Astrocyte (in vitro differentiated cells and primary cell): ENCODE measurements around the gene PTPRF. TPM values are rescaled to one million over a fixed set of nuclear protein-coding genes. Genes with fewer than 3 reads are reported as not detected.

Experiments used
- DNase-seq: peaks from one replicate; pipeline ENCODE4 v3.0.0-alpha.2; 2010; ENCODE audit warnings: low read depth
- FAIRE-seq: peaks from 2 replicates; lab custom pipeline; 2011; peaks lifted over from hg19 to GRCh38; lab: Jason Lieb, UNC
- H2AFZ ChIP-seq: 2 replicates; pipeline ENCODE4 v1.6.0; 2012; ENCODE audit warnings: low read depth, low read length, inconsistent platforms
- H3K27ac ChIP-seq: 2 replicates; pipeline ENCODE4 v1.5.1; 2011; ENCODE audit warnings: low read depth, low read length, inconsistent platforms
- H3K27me3 ChIP-seq: 2 replicates; pipeline ENCODE4 v1.6.0; 2011; ENCODE audit warnings: low read length, inconsistent platforms; ENCODE audit not compliant: insufficient read depth
- H3K36me3 ChIP-seq: 2 replicates; pipeline ENCODE4 v1.5.1; 2011; ENCODE audit warnings: low read length, inconsistent platforms; ENCODE audit not compliant: insufficient read depth
- H3K4me1 ChIP-seq: 2 replicates; pipeline ENCODE4 v1.5.1; 2011; ENCODE audit warnings: low read length, inconsistent platforms; ENCODE audit not compliant: insufficient read depth
- H3K4me2 ChIP-seq: 2 replicates; pipeline ENCODE4 v1.6.0; 2012; ENCODE audit warnings: low read length, inconsistent platforms
- H3K4me3 ChIP-seq: 2 replicates; pipeline ENCODE4 v1.5.1; 2011; ENCODE audit warnings: low read depth, mild to moderate bottlenecking, low read length, inconsistent platforms; ENCODE audit not compliant: insufficient read depth
- H3K79me2 ChIP-seq: 2 replicates; pipeline ENCODE4 v1.6.0; 2012; ENCODE audit warnings: mild to moderate bottlenecking, low read length, inconsistent platforms; ENCODE audit not compliant: insufficient read depth
- H3K9ac ChIP-seq: 2 replicates; pipeline ENCODE4 v1.6.0; 2012; ENCODE audit warnings: mild to moderate bottlenecking, low read length, inconsistent platforms
- H3K9me3 ChIP-seq: 2 replicates; pipeline ENCODE4 v1.5.1; 2012; ENCODE audit warnings: low read depth, mild to moderate bottlenecking, low read length, inconsistent platforms; ENCODE audit not compliant: insufficient read depth
- H4K20me1 ChIP-seq: 2 replicates; pipeline ENCODE4 v1.6.0; 2012; ENCODE audit warnings: low read length, inconsistent platforms; ENCODE audit not compliant: insufficient read depth
- H3K27ac Mint-ChIP-seq: one replicate; pipeline ENCODE4 v1.8.0; 2021; ENCODE audit warnings: mild to moderate bottlenecking, mixed read lengths; ENCODE audit not compliant: unreplicated experiment
- H3K27me3 Mint-ChIP-seq: one replicate; pipeline ENCODE4 v1.8.0; 2021; ENCODE audit warnings: low read depth, mixed read lengths; ENCODE audit not compliant: unreplicated experiment
- H3K36me3 Mint-ChIP-seq: one replicate; pipeline ENCODE4 v1.8.0; 2021; ENCODE audit warnings: low read depth, mixed read lengths; ENCODE audit not compliant: unreplicated experiment
- H3K4me1 Mint-ChIP-seq: one replicate; pipeline ENCODE4 v1.8.0; 2021; ENCODE audit warnings: low read depth, mixed read lengths; ENCODE audit not compliant: unreplicated experiment
- H3K4me3 Mint-ChIP-seq: one replicate; pipeline ENCODE4 v1.8.0; 2021; ENCODE audit warnings: mild to moderate bottlenecking, moderate library complexity, mixed read lengths; ENCODE audit not compliant: unreplicated experiment
- H3K9me3 Mint-ChIP-seq: one replicate; pipeline ENCODE4 v1.8.0; 2021; ENCODE audit warnings: mild to moderate bottlenecking, mixed read lengths; ENCODE audit not compliant: unreplicated experiment
- EZH2 ChIP-seq: IDR thresholded peaks from 2 replicates; pipeline ENCODE4 v1.6.1; 2012; ENCODE audit warnings: mild to moderate bottlenecking, low read length, inconsistent platforms; ENCODE audit not compliant: insufficient read depth
- total RNA-seq: library from RNA; stranded (reverse); gene quantifications from 2 replicates; pipeline ENCODE4 v1.2.1, GENCODE V29; 2021
- TF ChIP-seq, protein P1 (sequence below): IDR thresholded peaks from 2 replicates; pipeline ENCODE4 v1.5.1; 2011; ENCODE audit warnings: low read depth, mild to moderate bottlenecking, inconsistent platforms, low read length, moderate library complexity; ENCODE audit not compliant: insufficient read depth

PTPRF gene
- total RNA-seq, 1 donor from 2014 or later = 275 TPM

DNA sequence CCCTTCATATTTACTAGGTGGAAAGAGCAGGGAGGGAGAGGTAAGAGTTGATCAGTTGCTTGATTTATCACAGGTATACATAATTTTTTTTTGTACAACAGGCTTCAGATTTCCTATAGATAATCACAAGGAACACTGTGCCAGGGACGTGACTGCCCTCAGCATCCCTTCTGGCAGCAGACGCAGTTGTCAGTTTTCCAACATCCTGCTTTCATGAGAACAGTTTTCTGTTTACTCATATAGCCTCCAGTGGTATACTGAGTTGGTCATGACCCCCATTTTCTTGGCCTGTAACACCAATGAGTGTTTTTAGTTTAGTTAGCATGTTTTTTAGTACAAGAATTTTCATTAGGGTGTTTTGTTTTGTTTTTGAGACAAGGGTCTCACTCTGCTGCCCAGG is 37.9 kb upstream of the PTPRF start:
- Histone ChIP-seq H3K4me1 (no peaks in the 10 kb centered on the region), H3K4me2 (no peak overlapping the region), H3K36me3 (no peaks in the 10 kb centered on the region), H2AFZ (no peak overlapping the region), H3K27me3 (no peaks in the 10 kb centered on the region), H3K27ac (no peak overlapping the region), H3K4me3 (no peak overlapping the region), H3K9me3 (no peaks in the 10 kb centered on the region), H4K20me1 (no peaks in the 10 kb centered on the region), H3K79me2 (no peaks in the 10 kb centered on the region), H3K9ac (no peak overlapping the region)
- H3K4me3 Mint-ChIP-seq = no peak overlapping the region
- peaks cover 17% of the 10 kb centered on the region for H3K9me3 Mint-ChIP-seq
- H3K27me3 Mint-ChIP-seq = no peaks in the 10 kb centered on the region
- peak; percentile 32 for FAIRE-seq
- H3K36me3 Mint-ChIP-seq = peaks cover 7% of the 10 kb centered on the region
- no peak for DNase-seq
- TF ChIP-seq EZH2 = no peak
- TF ChIP-seq, protein P1, sequence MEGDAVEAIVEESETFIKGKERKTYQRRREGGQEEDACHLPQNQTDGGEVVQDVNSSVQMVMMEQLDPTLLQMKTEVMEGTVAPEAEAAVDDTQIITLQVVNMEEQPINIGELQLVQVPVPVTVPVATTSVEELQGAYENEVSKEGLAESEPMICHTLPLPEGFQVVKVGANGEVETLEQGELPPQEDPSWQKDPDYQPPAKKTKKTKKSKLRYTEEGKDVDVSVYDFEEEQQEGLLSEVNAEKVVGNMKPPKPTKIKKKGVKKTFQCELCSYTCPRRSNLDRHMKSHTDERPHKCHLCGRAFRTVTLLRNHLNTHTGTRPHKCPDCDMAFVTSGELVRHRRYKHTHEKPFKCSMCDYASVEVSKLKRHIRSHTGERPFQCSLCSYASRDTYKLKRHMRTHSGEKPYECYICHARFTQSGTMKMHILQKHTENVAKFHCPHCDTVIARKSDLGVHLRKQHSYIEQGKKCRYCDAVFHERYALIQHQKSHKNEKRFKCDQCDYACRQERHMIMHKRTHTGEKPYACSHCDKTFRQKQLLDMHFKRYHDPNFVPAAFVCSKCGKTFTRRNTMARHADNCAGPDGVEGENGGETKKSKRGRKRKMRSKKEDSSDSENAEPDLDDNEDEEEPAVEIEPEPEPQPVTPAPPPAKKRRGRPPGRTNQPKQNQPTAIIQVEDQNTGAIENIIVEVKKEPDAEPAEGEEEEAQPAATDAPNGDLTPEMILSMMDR = no peak
- peaks cover 9% of the 10 kb centered on the region for H3K4me1 Mint-ChIP-seq
- no peak overlapping the region for H3K27ac Mint-ChIP-seq

GRCh38 chr1:43493661-43494450 is 36.8 kb upstream of the PTPRF start:
- peaks cover 9% of the 10 kb centered on the region for H3K4me1 Mint-ChIP-seq
- H3K4me3 Mint-ChIP-seq = no peak overlapping the region
- Histone ChIP-seq H3K9ac (no peak overlapping the region), H3K4me1 (no peaks in the 10 kb centered on the region), H3K9me3 (no peaks in the 10 kb centered on the region), H3K4me3 (no peak overlapping the region), H3K27me3 (no peaks in the 10 kb centered on the region), H3K27ac (no peak overlapping the region), H3K79me2 (no peaks in the 10 kb centered on the region), H4K20me1 (no peaks in the 10 kb centered on the region), H2AFZ (peak overlapping the region; percentile 66), H3K36me3 (no peaks in the 10 kb centered on the region), H3K4me2 (peak overlapping the region; percentile 21)
- peaks cover 11% of the 10 kb centered on the region for H3K9me3 Mint-ChIP-seq
- DNase-seq (no peak), FAIRE-seq (no peak)
- no peak for TF ChIP-seq EZH2
- TF ChIP-seq, protein P1 = no peak
- H3K27ac Mint-ChIP-seq = peak overlapping the region; percentile 80
- H3K27me3 Mint-ChIP-seq = no peaks in the 10 kb centered on the region
- peaks cover 7% of the 10 kb centered on the region for H3K36me3 Mint-ChIP-seq

DNA sequence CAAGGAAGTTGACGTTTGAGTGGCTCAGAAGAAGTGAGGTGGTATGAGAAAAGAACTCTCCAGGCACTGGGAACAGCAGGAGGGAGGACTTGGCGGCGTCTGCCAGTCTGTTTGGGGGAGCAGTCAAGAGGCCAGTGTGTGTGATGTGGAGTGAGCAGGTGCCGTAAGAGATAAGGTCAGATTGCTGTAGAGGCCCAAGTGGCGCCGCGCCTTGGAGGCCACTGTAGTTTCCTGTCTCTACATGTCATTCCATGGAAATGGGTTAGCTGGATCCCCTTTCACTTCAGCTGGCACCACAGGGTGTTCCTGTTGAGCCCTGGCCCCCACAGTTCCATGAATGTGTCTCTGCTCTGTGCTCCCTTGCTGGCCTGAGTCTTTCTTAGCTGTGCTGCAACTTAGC is 35.5 kb upstream of the PTPRF start:
- H3K79me2 ChIP-seq = no peaks in the 10 kb centered on the region
- FAIRE-seq = no peak
- no peaks in the 10 kb centered on the region for H4K20me1 ChIP-seq
- TF ChIP-seq, protein P1 = no peak
- no peak for TF ChIP-seq EZH2
- H3K27me3 ChIP-seq = no peaks in the 10 kb centered on the region
- peaks cover 9% of the 10 kb centered on the region for H3K4me1 Mint-ChIP-seq
- no peaks in the 10 kb centered on the region for H3K9me3 ChIP-seq
- no peak overlapping the region for H3K4me3 ChIP-seq
- H3K27ac Mint-ChIP-seq = no peak overlapping the region
- H3K4me3 Mint-ChIP-seq = no peak overlapping the region
- no peaks in the 10 kb centered on the region for H3K36me3 ChIP-seq
- peaks cover 10% of the 10 kb centered on the region for H3K9me3 Mint-ChIP-seq
- DNase-seq = no peak
- no peaks in the 10 kb centered on the region for H3K4me1 ChIP-seq
- H3K27ac ChIP-seq = no peak overlapping the region
- peaks cover 3% of the 10 kb centered on the region for H3K36me3 Mint-ChIP-seq
- no peak overlapping the region for H3K4me2 ChIP-seq
- no peak overlapping the region for H3K9ac ChIP-seq
- H3K27me3 Mint-ChIP-seq = no peaks in the 10 kb centered on the region
- no peak overlapping the region for H2AFZ ChIP-seq
